ENCODE data around the gene NRXN2. TPM values are rescaled to one million over a fixed set of nuclear protein-coding genes. Genes with fewer than 3 reads are reported as not detected.

The NRXN2 gene
- total and polyA plus RNA-seq, 3 donors from 2014 or later, result 32.6 to 46.8 (median 40.1) TPM

DNA sequence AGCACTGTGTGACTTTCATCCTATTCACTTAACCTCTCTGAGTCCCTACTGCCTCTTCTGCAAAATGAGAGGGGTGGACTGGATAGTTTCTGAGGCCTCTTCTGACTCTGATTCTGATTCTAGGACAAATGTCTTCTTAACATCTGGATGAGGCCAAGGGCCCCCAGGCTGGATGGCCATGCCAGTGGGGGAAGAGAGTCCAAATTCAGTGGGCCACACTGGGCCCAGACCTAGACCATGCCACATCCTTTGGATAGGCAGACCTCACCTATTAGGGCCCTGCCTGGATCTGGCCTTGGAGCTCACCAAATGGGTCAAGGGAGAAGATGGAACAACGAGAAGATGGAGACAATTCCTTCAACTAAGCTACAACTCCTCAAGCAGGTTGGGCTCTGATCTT lies 24.6 kb downstream of the NRXN2 start:
- DNase-seq, result no peak
- no peaks in the 10 kb centered on the region for H3K9me3 ChIP-seq
- H3K4me3 ChIP-seq, result no peak overlapping the region
- no peaks in the 10 kb centered on the region for H3K4me1 ChIP-seq
- no peak overlapping the region for H3K27ac ChIP-seq
- no peaks in the 10 kb centered on the region for H3K27me3 ChIP-seq
- 80 to 85% methylated on average over 1 of the region's 1 CpG for WGBS, 2 donors
- no peaks in the 10 kb centered on the region for H3K36me3 ChIP-seq (ENCODE audit: low read depth, missing control alignments)
- intact Hi-C loops (cut with DNase I; ENCODE audit: low total_unique reads), result no loop called here
- TF ChIP-seq POLR2A (IDR thresholded peaks at IDR 0.05), result no peak
- TF ChIP-seq, protein P1, sequence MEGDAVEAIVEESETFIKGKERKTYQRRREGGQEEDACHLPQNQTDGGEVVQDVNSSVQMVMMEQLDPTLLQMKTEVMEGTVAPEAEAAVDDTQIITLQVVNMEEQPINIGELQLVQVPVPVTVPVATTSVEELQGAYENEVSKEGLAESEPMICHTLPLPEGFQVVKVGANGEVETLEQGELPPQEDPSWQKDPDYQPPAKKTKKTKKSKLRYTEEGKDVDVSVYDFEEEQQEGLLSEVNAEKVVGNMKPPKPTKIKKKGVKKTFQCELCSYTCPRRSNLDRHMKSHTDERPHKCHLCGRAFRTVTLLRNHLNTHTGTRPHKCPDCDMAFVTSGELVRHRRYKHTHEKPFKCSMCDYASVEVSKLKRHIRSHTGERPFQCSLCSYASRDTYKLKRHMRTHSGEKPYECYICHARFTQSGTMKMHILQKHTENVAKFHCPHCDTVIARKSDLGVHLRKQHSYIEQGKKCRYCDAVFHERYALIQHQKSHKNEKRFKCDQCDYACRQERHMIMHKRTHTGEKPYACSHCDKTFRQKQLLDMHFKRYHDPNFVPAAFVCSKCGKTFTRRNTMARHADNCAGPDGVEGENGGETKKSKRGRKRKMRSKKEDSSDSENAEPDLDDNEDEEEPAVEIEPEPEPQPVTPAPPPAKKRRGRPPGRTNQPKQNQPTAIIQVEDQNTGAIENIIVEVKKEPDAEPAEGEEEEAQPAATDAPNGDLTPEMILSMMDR (IDR thresholded peaks at IDR 0.05), result no peak

DNA sequence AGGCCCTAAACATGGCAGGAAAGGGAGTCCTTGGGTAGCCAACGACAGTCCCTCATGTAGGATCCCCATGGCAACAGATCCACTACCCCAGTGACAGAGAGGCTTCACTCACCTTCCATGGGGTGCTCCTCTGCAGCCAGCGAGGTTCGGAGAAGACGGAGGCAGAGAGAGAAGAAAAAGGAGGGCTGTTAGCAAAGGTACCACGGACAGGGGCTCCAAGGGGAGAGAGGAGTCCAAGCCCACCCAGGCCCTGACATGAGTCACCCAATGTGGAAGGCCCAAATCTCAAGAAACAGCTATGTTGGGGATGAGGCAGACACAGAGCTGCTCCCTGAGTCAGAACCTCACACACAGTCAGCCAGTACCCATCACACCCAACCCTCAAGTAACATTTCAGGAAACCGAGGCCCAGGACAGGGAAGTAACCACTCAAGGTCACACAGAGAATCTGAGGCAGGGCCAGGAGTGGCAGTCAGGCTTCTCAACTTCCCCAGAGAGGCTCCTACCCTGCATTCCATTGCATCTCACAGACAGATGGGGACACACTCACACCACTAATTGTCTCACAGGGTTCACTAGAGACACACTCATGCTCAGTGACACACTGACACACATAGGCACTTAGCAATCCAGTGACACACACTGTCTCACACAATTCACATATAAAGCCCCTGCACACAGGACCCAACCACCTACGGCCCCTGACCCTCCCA lies 25.2 kb downstream of the NRXN2 start:
- WGBS, 2 donors, result 76 to 81% methylated on average over 7 of the region's 7 CpGs

DNA sequence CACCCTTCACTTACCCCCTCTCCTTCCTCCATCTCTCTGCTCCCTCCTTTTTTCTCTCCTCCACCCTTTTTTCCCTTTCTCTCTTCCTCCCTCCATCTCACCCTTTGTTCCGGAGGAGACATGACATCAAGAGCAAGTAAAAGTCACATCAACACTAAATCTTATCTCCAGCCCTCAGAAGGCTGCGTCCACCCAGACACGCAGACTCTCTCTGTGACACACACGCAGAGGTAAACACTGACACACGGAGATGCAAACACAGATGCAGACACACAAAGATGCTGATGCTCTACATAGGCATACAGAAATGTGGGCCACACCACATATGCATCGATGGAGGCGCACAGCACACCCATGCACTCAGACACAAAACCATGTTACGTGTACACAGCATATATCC lies 27.0 kb downstream of the NRXN2 start:
- no peak for TF ChIP-seq POLR2A (IDR thresholded peaks at IDR 0.05)
- TF ChIP-seq, protein P1 (IDR thresholded peaks at IDR 0.05), result no peak
- Histone ChIP-seq H3K36me3 (ENCODE audit: low read depth, missing control alignments) (no peaks in the 10 kb centered on the region), H3K9me3 (no peaks in the 10 kb centered on the region), H3K27ac (no peak overlapping the region), H3K27me3 (no peaks in the 10 kb centered on the region), H3K4me3 (no peak overlapping the region), H3K4me1 (no peaks in the 10 kb centered on the region)
- no peak for DNase-seq
- intact Hi-C loops (cut with DNase I; ENCODE audit: low total_unique reads), result no loop called here
- 92 to 94% methylated on average over 5 to 8 of the region's 8 CpGs for WGBS, 2 donors

More for the DNA sequence above, 25.2 kb downstream of the NRXN2 start:
- no peaks in the 10 kb centered on the region for H3K9me3 ChIP-seq
- intact Hi-C loops (cut with DNase I; ENCODE audit: low total_unique reads), result no loop called here
- no peak overlapping the region for H3K27ac ChIP-seq
- no peaks in the 10 kb centered on the region for H3K4me1 ChIP-seq
- no peak for TF ChIP-seq POLR2A (IDR thresholded peaks at IDR 0.05)
- TF ChIP-seq, protein P1 (IDR thresholded peaks at IDR 0.05), result no peak
- H3K36me3 ChIP-seq (ENCODE audit: low read depth, missing control alignments), result no peaks in the 10 kb centered on the region
- H3K4me3 ChIP-seq, result no peak overlapping the region
- DNase-seq, result no peak
- no peaks in the 10 kb centered on the region for H3K27me3 ChIP-seq

DNA sequence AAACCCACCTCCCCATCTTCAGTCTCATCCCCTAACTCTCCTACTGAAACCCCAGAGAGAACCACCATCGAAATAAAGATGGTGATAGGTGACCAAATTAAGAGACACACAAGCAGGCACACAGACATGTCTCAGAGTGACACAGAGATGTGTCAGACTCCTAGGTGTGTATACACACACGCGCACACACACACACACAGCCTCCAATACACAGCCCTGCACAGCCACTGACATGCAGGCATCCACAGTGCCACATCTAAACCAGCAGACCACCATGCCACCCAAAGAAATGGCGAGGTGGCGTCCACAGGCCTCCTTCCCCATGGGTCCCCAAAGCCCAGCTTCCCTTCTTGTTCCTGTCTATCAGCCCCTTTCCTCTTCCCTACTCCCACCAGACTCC lies 27.4 kb downstream of the NRXN2 start:
- Histone ChIP-seq H3K4me1 (no peaks in the 10 kb centered on the region), H3K4me3 (no peak overlapping the region), H3K27me3 (no peaks in the 10 kb centered on the region), H3K36me3 (ENCODE audit: low read depth, missing control alignments) (no peaks in the 10 kb centered on the region), H3K27ac (no peak overlapping the region), H3K9me3 (no peaks in the 10 kb centered on the region)
- 96 to 97% methylated on average over 5 of the region's 5 CpGs for WGBS, 2 donors
- intact Hi-C loops (cut with DNase I; ENCODE audit: low total_unique reads), result no loop called here
- no peak for DNase-seq
- TF ChIP-seq, protein P1 (IDR thresholded peaks at IDR 0.05), result no peak
- no peak for TF ChIP-seq POLR2A (IDR thresholded peaks at IDR 0.05)

DNA sequence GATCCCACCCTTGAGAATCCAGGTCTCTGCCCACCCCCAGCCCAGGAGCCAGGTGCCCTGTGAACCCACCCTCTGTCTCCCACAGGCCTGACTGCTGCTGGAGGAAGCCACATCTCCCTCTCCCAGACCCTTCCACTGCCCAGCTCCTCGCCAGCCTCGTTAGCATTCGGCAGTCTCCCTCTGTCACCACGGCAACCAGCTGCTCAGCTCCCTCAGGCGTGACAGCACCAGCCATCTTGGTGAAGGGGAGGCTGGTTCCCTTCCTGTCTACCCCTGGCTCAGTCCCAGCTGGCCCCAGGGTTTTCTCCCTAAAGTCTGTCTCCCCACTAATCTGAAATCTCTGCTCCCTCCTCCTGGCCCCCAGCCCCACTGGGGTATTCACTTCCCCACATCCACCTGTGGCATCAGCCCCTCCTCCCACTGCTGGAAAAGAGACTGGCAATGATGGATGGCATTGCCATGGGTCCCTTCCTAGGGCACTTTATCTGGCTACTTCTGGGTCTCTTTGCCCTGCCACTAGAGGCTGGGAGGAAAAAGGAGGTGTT lies 28.1 kb downstream of the NRXN2 start:
- TF ChIP-seq, protein P1 (IDR thresholded peaks at IDR 0.05), result no peak
- no peak for TF ChIP-seq POLR2A (IDR thresholded peaks at IDR 0.05)
- Histone ChIP-seq H3K27ac (no peak overlapping the region), H3K4me1 (peaks cover 3% of the 10 kb centered on the region), H3K4me3 (no peak overlapping the region), H3K27me3 (no peaks in the 10 kb centered on the region), H3K9me3 (no peaks in the 10 kb centered on the region), H3K36me3 (ENCODE audit: low read depth, missing control alignments) (no peaks in the 10 kb centered on the region)
- WGBS, 2 donors, result 75 to 79% methylated on average over 5 of the region's 5 CpGs
- intact Hi-C loops (cut with DNase I; ENCODE audit: low total_unique reads), result no loop called here
- DNase-seq, result no peak
